Subcutaneous adipose tissue (tissue), 4 donors: ENCODE results near the gene RAPGEF6. TPM values are rescaled to one million over a fixed set of nuclear protein-coding genes. Genes with fewer than 3 reads are reported as not detected.

Experiments used
- CTCF ChIP-seq: fragments of 450-650 bp; IDR thresholded peaks from one replicate; pipeline ENCODE4 v1.5.1; 2016; ENCODE audit warnings: low read depth, mild to moderate bottlenecking, control low read depth, antibody characterized with exemption, moderate library complexity
- total RNA-seq, 4 donors: library from RNA; depleted of rRNA; stranded (reverse); fragments of >200 nt; gene quantifications; one replicate each; pipeline ENCODE4 v1.1.0, GENCODE V29; 2016

The RAPGEF6 gene
- total RNA-seq, 4 donors from 2014 or later: 18.1 to 26.6 (median 22.0) TPM

GRCh38 chr5:131617140-131617822 lies 17.7 kb downstream of the RAPGEF6 start:
- TF ChIP-seq CTCF: no peak

- no peak for TF ChIP-seq CTCF
Measured at GRCh38 chr5:131615957-131616356, 19.1 kb downstream of the RAPGEF6 start.

- TF ChIP-seq CTCF: no peak
Measured at GRCh38 chr5:131613423-131613822, 21.6 kb downstream of the RAPGEF6 start.

- no peak for TF ChIP-seq CTCF
Measured at GRCh38 chr5:131611064-131611381, 24.0 kb downstream of the RAPGEF6 start.

GRCh38 chr5:131610198-131611063 lies 24.6 kb downstream of the RAPGEF6 start:
- TF ChIP-seq CTCF: no peak

- TF ChIP-seq CTCF: no peak
Measured at GRCh38 chr5:131609774-131610173, 25.3 kb downstream of the RAPGEF6 start.

- TF ChIP-seq CTCF: no peak
Measured at GRCh38 chr5:131608597-131608996, 26.4 kb downstream of the RAPGEF6 start.
